LNCAP (cell line): ENCODE results near the gene UCHL5.
A peak's percentile ranks its signal among the peaks of the same experiment; 100 is the strongest.

Experiments
- CTCF ChIP-seq: fragments of 450-650 bp; IDR thresholded peaks from 2 replicates; pipeline ENCODE4 v1.5.1; 2017; ENCODE audit warnings: mild to moderate bottlenecking

Gene UCHL5

DNA sequence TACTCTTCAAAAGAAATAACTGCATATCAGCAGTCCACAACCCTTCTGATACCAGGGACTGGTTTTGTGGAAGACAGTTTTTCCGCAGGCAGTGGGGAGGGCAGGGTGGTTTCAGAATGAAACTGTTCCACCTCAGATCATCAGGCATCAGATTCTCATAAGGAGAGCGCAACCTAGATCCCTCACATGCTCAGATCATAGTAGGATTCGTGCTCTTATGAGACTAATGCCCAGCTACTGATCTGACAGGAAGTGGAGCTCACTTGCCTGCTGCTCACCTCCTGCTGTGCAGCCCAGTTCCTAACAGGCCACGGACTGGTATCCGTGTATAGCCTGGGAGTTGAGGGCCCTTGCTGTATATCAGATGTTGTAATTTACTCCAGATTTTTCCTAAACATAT is 11.8 kb upstream of the UCHL5 start:
- no peak for TF ChIP-seq CTCF

GRCh38 chr1:193070386-193070753 is 11.2 kb upstream of the UCHL5 start:
- no peak for TF ChIP-seq CTCF

- peak; percentile 27; the same call in 1 of the 2 replicates for TF ChIP-seq CTCF
Observed at GRCh38 chr1:193069748-193070385, 10.7 kb upstream of the UCHL5 start.

- TF ChIP-seq CTCF: no peak
Observed at GRCh38 chr1:193068013-193068412, 8.9 kb upstream of the UCHL5 start.

GRCh38 chr1:193066606-193067005 is 7.4 kb upstream of the UCHL5 start:
- TF ChIP-seq CTCF: no peak

GRCh38 chr1:193065954-193066353 is 6.8 kb upstream of the UCHL5 start:
- TF ChIP-seq CTCF: no peak

GRCh38 chr1:193062698-193063463 is 3.7 kb upstream of the UCHL5 start:
- TF ChIP-seq CTCF: no peak
